Fibroblast of villous mesenchyme (primary cell): ENCODE data around the gene HEXD. TPM values are rescaled to one million over a fixed set of nuclear protein-coding genes. Genes with fewer than 3 reads are reported as not detected.

Experiments used
- DNase-seq: peaks from one replicate; pipeline ENCODE4 v3.0.0-alpha.2; 2010; ENCODE audit warnings: low read depth
- H3K4me3 ChIP-seq: 2 replicates; pipeline ENCODE4 v1.5.1; 2011; ENCODE audit warnings: low read depth, mild to moderate bottlenecking, low read length
- CTCF ChIP-seq: IDR thresholded peaks from 2 replicates; pipeline ENCODE4 v1.5.1; 2012; ENCODE audit warnings: low read depth, mild to moderate bottlenecking, low read length; ENCODE audit not compliant: insufficient read depth
- total RNA-seq: library from RNA; depleted of rRNA; stranded (reverse); fragments of >200 nt; gene quantifications from 2 replicates; pipeline ENCODE4 v1.2.3, GENCODE V29; 2012

Gene HEXD
- total RNA-seq, 1 donor, result 12.5 TPM

GRCh38 chr17:82486231-82487094, 68.3 kb downstream of the HEXD start:
- TF ChIP-seq CTCF, result no peak
- H3K4me3 ChIP-seq, result no peak overlapping the region
- no peak for DNase-seq

GRCh38 chr17:82487910-82488309, 69.8 kb downstream of the HEXD start:
- H3K4me3 ChIP-seq, result no peak overlapping the region
- DNase-seq, result no peak
- no peak for TF ChIP-seq CTCF

DNA sequence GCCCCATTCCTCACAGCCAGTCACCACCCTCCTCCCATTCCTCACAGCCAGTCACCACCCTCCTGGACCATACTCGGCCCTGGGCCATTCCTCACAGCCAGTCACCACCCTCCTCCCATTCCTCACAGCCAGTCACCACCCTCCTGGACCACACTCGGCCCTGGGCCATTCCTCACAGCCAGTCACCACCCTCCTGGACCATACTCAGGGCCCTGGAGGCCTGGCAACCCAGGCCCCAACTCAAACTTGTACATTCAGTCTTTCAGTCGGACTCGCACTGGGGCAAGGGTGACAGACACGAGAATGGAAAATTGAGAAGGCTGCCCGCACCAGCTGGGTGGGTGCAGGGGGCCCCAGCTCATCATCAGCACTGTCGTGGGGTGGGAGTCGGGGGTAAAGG, 71.0 kb downstream of the HEXD start:
- no peak for TF ChIP-seq CTCF
- no peak for DNase-seq
- no peak overlapping the region for H3K4me3 ChIP-seq

DNA sequence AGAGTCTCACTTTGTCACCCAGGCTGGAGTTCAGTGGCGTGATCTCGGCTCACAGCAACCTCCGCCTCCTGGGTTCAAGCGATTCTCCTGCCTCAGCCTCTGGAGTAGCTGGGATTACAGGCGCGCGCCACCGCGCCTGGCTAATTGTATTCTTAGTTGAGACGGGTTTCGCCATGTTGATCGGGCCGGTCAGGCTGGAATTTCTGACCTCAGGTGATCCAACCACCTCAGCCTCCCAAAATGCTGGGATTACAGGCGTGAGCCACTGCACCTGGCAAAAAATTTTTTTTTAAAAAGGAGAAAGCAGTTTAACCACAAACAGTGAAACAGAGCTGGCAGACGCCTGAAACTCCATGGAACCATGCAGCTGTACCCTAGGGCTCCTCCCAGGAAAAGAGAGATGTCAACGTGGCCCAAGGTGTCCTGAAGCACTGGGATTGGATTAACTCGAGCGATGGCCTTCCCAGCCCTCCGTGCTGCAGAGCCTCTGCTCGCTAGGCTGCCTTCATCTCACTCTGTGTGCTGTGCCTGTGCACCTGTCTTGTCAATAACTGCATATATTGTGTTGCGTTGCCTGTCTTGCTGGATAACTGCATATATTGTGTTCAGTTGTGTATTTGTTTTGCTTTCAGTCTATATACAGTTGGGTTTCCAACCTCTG, 71.8 kb downstream of the HEXD start:
- DNase-seq, result no peak
- no peak for TF ChIP-seq CTCF
- H3K4me3 ChIP-seq, result no peak overlapping the region

DNA sequence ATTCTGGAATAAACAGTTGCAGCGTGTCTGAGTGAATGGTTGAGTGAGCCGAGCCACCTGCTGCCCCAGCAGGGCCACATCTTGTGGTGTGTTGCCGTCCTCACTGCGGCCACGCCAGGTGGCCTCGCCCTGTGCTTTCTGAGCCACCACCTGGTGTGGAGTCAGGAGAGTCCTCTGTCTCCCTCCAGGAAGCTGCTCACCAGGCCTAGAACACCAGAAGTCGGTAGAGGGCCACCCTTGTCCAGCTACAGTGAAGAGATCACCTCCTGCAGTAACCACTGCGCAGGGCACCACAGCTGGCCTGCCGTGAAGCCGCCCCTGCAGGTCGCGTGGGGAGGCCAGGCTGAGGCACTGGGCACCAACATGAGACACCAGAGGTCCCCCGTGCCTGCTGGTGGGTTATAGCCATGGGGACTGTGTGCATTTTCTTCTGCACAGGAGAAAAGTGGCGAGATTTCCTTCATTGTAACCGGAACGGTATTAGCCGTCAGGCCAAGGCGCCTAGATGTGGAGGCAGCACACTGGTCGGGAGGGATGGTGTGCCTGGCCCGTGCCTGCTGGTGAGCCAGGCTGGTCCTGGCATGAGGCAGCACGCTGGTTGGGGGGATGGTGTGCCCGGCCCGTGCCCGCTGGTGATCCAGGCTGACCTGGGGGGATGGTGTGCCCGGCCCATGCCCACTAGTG, 72.5 kb downstream of the HEXD start:
- H3K4me3 ChIP-seq, result no peak overlapping the region
- TF ChIP-seq CTCF, result no peak
- DNase-seq, result no peak

- H3K4me3 ChIP-seq, result no peak overlapping the region
- no peak for TF ChIP-seq CTCF
- no peak for DNase-seq
These were observed 73.0 kb downstream of the HEXD start for GRCh38 chr17:82491196-82491530.
